Placental epithelial cell (primary cell): ENCODE data around the gene RAB11B. TPM values are rescaled to one million over a fixed set of nuclear protein-coding genes. Genes with fewer than 3 reads are reported as not detected.
A peak's percentile ranks its signal among the peaks of the same experiment; 100 is the strongest.

Experiments used
- small RNA-seq: library from RNA; depleted of rRNA; stranded (forward); fragments of <200 nt; gene quantifications from one replicate; pipeline ENCODE3, GENCODE V24; 2012
- total RNA-seq: library from RNA; depleted of rRNA; stranded (reverse); fragments of >200 nt; gene quantifications from 2 replicates; pipeline ENCODE4 v1.2.3, GENCODE V29; 2012

The RAB11B gene
- 33.7 and 66.0 TPM in 2 replicates for total RNA-seq

DNA sequence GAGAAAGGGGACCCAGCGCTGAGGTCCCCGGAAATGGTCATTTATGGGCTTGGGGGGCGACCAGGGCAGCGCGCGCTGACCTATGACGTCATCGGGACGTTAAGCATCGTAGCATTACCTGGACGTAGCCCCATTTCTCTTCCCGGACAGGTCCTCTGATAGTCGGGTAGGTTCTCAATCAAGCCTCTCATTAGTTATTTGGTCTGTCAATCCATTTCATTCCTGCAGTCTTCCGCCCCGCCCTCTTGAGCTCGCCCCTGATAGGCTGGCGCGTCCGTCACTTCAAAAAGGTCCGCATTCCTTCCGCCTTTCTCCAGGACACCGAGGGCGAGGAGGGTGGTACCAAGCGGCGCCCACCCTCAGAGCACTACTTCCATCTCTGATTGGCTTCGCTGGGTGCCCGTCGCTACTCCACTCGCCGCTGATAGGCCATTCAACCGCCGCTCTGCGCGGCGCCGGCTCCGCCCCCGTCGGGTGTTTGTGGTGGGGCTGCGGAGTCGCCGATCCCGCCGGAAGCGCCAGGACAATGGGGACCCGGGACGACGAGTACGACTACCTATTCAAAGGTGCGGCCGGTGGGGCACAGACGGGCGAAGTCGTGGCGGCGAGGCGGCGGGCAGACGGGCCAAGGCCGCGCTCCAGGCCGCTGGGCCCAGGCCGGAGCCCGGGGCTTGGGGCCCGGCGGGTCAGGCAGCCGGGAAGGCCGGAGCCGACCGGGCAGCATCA lies at the start of gene RAB11B:
Gene RAB11B (plus strand): TSS at position 470 of the 726 bp plus-strand sequence. CDS start 57 bp downstream, at position 527.

DNA sequence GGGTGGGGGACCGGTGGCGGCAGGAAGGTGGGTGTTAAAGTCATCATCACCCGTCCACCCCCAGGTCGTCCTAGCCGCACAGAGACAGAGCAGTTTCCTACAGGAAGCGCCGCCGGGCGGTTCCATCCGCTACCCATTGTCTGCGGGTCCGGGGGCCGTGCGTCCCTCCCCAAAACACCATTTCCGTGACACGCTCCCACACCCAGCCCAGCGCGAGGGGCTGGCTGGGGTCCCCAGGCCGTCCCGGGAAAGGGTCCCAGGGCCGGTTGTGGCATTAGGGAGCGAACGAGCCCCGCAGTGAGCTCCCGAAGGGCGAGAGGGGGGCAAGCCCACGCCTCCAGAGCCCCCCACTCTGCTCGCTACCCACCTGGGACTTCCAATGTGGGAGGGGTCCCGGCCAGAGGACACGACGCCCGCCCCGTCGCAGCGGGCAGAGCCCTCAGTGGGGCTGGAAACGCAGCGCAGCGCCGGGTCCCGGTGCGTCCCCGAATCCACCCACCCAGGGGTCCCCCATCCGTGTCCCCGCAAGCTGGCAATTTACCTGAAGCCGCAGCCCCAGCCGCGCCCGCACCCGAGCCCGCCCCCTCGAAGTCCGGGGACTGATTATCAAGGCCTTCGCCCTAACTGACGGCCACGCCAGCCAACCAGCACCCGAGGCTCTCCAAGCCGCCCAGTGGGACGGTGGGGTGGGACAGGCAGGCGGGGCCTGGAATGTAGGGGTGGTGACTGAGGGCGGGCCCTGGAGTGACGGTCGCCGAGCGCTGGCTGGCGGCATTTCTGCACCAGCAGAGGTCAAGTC lies 47.3 kb upstream of the RAB11B start, which contains the start of gene KANK3:
Gene KANK3 (minus strand): TSS at position 579 of the 799 bp plus-strand sequence. CDS start 5,434 bp downstream, outside the sequence.

DNA sequence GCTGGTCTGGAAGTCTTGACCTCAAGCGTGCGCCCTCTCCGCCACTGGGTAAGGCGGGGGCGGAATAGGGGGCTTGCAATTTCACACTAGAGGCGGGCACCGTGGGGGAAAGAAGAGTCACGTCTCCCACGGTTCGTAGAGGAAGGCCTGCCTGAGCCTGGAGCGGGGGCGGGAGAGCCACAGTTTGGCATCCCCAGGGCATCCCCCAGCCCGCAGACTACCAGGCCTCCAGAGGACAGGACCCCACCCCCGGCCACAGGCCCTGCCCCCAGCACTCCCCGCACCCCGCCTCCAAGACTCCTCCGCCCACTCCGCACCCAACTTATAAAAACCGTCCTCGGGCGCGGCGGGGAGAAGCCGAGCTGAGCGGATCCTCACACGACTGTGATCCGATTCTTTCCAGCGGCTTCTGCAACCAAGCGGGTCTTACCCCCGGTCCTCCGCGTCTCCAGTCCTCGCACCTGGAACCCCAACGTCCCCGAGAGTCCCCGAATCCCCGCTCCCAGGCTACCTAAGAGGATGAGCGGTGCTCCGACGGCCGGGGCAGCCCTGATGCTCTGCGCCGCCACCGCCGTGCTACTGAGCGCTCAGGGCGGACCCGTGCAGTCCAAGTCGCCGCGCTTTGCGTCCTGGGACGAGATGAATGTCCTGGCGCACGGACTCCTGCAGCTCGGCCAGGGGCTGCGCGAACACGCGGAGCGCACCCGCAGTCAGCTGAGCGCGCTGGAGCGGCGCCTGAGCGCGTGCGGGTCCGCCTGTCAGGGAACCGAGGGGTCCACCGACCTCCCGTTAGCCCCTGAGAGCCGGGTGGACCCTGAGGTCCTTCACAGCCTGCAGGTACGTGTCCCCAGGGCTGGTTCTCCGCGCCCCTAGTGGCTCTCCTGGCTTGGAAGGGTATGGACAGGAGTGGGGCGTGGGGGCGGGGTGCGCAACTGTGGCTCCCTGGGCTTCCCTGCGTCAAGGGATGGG lies 26.1 kb upstream of the RAB11B start, which contains the start of gene ANGPTL4:
Gene ANGPTL4 (plus strand): TSS at position 353 of the 969 bp plus-strand sequence. CDS start 167 bp downstream, at position 520.

DNA sequence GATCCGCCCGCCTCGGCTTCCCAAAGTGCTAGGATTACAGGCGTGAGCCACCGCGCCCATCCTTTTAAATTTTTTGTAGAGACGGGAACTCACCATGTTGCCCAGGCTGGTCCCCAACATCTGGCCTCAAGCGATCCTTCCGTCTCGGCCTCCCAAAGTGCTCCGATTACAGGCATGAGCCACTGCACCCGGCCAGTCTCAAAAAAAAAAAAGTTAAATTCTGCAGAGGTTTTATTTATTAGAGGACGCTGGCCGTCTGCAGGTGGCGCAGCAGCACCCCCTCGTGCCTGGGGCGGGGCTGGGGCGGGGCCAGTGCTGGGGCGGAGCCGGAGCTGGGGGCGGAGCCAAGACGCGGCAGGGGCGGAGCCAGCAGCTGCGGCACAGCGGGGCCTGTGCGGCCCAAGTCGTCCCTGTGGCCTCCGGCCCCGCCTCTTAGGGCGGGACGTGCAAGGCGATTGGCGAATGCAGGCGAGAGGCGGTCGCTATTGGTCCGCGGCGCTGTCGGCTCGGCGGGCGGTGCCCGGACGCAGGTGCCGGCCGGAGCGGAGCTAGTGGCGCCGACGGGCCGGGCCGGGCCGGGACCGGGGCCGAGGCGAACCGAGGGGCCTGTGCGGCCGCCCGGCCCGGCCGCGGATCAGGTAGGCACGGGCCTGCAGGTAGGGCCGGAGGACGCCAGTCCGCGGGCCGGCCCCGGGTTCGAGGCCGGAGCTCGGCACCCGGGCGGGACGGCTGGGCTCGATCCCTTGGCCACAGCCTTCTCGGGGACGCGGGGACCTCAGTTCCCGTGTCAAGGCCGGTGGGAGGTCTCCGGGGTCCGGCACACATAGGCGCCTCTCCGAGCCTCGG lies 22.8 kb downstream of the RAB11B start, which contains the start of gene MARCHF2:
Gene MARCHF2 (plus strand): TSS at position 523 of the 846 bp plus-strand sequence. CDS start 8,536 bp downstream, outside the sequence.

DNA sequence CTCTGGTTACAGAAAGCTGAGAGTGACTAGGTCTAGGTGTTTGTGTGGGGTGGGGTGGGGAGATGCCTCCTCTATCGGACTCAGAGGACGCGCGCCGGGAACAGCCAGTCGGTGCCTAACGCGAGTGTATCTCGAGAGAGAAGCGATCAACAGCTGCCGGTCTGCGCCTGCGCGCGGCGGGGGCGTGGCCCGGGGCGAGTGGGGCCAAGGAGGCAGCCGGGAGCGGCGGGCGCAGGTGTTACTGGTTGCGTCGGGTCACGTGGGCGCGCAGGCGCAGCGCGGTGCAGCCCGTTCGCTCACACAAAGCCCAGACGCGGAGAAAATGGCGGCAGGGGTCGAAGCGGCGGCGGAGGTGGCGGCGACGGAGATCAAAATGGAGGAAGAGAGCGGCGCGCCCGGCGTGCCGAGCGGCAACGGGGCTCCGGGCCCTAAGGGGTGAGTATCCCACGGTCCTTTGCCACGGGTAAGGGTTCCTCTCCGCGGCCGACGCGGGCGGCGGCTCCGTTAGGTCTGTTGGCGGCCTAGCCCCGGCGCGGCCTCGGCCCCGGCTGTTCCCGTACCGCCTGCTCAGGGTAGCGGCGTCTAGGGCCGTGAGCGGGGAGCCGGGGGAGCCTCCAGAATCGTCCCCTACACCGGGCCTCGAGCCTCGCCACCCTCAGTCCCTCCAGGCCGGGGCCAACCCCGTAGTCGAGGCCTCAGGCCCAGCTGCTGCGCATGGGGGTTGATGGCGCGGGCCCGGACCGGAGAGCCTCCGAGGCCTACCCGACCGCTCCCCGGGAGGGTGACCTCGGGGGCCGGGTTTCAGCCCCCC lies 54.7 kb downstream of the RAB11B start, which contains the start of gene HNRNPM:
Gene HNRNPM (plus strand): TSS at position 299 of the 811 bp plus-strand sequence. CDS start 24 bp downstream, at position 323.

Small RNA genes lying within 50 kb of the gene (small RNA-seq; reads per million reads assigned to genes)
- 0.66 reads per million, percentile 40 among the genes with 10 or more reads in this experiment for gene MIR4999

Other genes starting within 250 kb of the RAB11B start
- gene FBN3, start 240.8 kb upstream of the RAB11B start, total RNA-seq = not detected in 2 replicates
- gene CERS4, start 181.0 kb upstream of the RAB11B start, total RNA-seq = 7.2 and 25.5 TPM in 2 replicates
- gene CD320, start 82.0 kb upstream of the RAB11B start, total RNA-seq = 3.1 and 19.8 TPM in 2 replicates
- gene NDUFA7, start 69.0 kb upstream of the RAB11B start, total RNA-seq = 17.3 and 23.5 TPM in 2 replicates
- gene RPS28, start 68.9 kb upstream of the RAB11B start, total RNA-seq = 111 and 291 TPM in 2 replicates
- 0.43 and 1.2 TPM in 2 replicates for gene KANK3, start 47.1 kb upstream of the RAB11B start, total RNA-seq
- gene ANGPTL4, start 26.2 kb upstream of the RAB11B start, total RNA-seq = 0.22 and 0.39 TPM in 2 replicates
- 20.8 and 88.0 TPM in 2 replicates for gene MARCHF2, start 22.9 kb downstream of the RAB11B start, total RNA-seq
- 42.4 and 53.4 TPM in 2 replicates for gene HNRNPM, start 54.6 kb downstream of the RAB11B start, total RNA-seq
- under 0.01 TPM in 1 of 2 replicates, not detected in the other for gene PRAM1, start 112.3 kb downstream of the RAB11B start, total RNA-seq
- gene ZNF414, start 123.8 kb downstream of the RAB11B start, total RNA-seq = 6.3 and 7.4 TPM in 2 replicates
- gene MYO1F, start 187.1 kb downstream of the RAB11B start, total RNA-seq = 0.11 and 0.39 TPM in 2 replicates
- 0.22 and 16.9 TPM in 2 replicates for gene ADAMTS10, start 220.4 kb downstream of the RAB11B start, total RNA-seq
- not detected in 2 replicates for gene NFILZ, start 240.3 kb downstream of the RAB11B start, total RNA-seq